Endothelial cell of umbilical vein (primary cell): Measurements from ENCODE around the gene GLI3. TPM values are rescaled to one million over a fixed set of nuclear protein-coding genes. Genes with fewer than 3 reads are reported as not detected.

Experiments
- BruUV-seq: library from RNA; stranded (reverse); fragments of 400-500 nt; replicated peaks from 2 replicates; lab custom pipeline; 2021; lab: Mats Ljungman, UMichigan
- CTCF ChIA-PET: fragments of 300-600, 350-600 bp; sonication (Branson Sonifier 250); formaldehyde crosslinking; loops from one replicate; lab custom pipeline; 2021; ENCODE audit warnings: antibody characterized with exemption, inconsistent platforms; lab: Charles Lee
- POLR2A ChIA-PET: fragments of 300-600, 350-600 bp; sonication (Branson Sonifier 250); formaldehyde crosslinking; loops from one replicate; lab custom pipeline; 2021; ENCODE audit warnings: antibody characterized with exemption, inconsistent platforms; lab: Charles Lee
- DNase-seq: peaks from one replicate; pipeline ENCODE4 v3.0.0-alpha.2; 2011; ENCODE audit warnings: low read depth, low spot score
- FAIRE-seq: peaks from 2 replicates; lab custom pipeline; 2011; peaks lifted over from hg19 to GRCh38; lab: Jason Lieb, UNC
- H2AFZ ChIP-seq: 2 replicates; pipeline ENCODE4 v1.6.0; 2012; ENCODE audit warnings: low read depth, low read length, control low read depth, inconsistent platforms
- H3K27ac ChIP-seq: 2 replicates; pipeline ENCODE4 v1.5.1; 2011; ENCODE audit warnings: low read depth, mild to moderate bottlenecking, control low read depth, low read length, moderate library complexity; ENCODE audit not compliant: insufficient read depth
- H3K27me3 ChIP-seq, 2 experiments: 2 replicates each; pipeline versions ENCODE4 v1.6.0 to v1.6.1; 2011; ENCODE audit warnings: low read length in 2 of 2, mixed read lengths in 1 of 2; ENCODE audit not compliant: control insufficient read depth in 2 of 2, insufficient read depth in 2 of 2
- H3K36me3 ChIP-seq, 2 experiments: 2 replicates in 1 of 2; 3 replicates in 1 of 2; pipeline ENCODE4 v1.5.1; 2011; ENCODE audit warnings: low read length in 2 of 2, mild to moderate bottlenecking in 1 of 2, moderate library complexity in 1 of 2; ENCODE audit not compliant: control insufficient read depth in 2 of 2, insufficient read depth in 2 of 2; ENCODE audit errors: extremely low read depth in 1 of 2
- H3K4me1 ChIP-seq: 3 replicates; pipeline ENCODE4 v1.5.1; 2011; ENCODE audit warnings: mild to moderate bottlenecking, low read length; ENCODE audit not compliant: control insufficient read depth, insufficient read depth; ENCODE audit errors: extremely low read depth
- H3K4me2 ChIP-seq: 2 replicates; pipeline ENCODE4 v1.6.1; 2011; ENCODE audit warnings: low read length, control low read depth, mixed read lengths; ENCODE audit not compliant: insufficient read depth
- H3K4me3 ChIP-seq, 3 experiments: fragments of 200-600 bp in 1 of 3; sonication (generic), shearing (Covaris generic) in 1 of 3; replicated peaks in 1 of 3; 2 replicates each; pipeline ENCODE4 v1.5.1; 2011 to 2016; ENCODE audit warnings: control low read depth in 3 of 3, low read length in 3 of 3, mild to moderate bottlenecking in 2 of 3, inconsistent platforms in 1 of 3, low read depth in 1 of 3, moderate library complexity in 1 of 3; ENCODE audit not compliant: insufficient read depth in 1 of 3
- H3K79me2 ChIP-seq: 2 replicates; pipeline ENCODE4 v1.6.0; 2012; ENCODE audit warnings: low read length, inconsistent platforms; ENCODE audit not compliant: control insufficient read depth, insufficient read depth
- H3K9ac ChIP-seq: replicated peaks from 2 replicates; pipeline ENCODE3; 2011; ENCODE audit warnings: low read length, control low read depth; ENCODE audit not compliant: insufficient read depth; ENCODE audit errors: extremely low read depth
- H3K9me1 ChIP-seq: replicated peaks from 3 replicates; pipeline ENCODE4 v1.6.0; 2011; ENCODE audit warnings: mild to moderate bottlenecking, low read length; ENCODE audit not compliant: control insufficient read depth, insufficient read depth; ENCODE audit errors: extremely low read depth
- H3K9me3 ChIP-seq: replicated peaks from 2 replicates; pipeline ENCODE4 v1.5.1; 2012; ENCODE audit warnings: low read length, inconsistent platforms; ENCODE audit not compliant: control insufficient read depth, insufficient read depth
- H4K20me1 ChIP-seq: replicated peaks from 2 replicates; pipeline ENCODE3; 2011; ENCODE audit warnings: mild to moderate bottlenecking, low read length; ENCODE audit not compliant: control insufficient read depth, insufficient read depth; ENCODE audit errors: extremely low read depth
- EZH2 ChIP-seq: IDR thresholded peaks from 2 replicates; pipeline ENCODE4 v1.6.1; 2012; ENCODE audit warnings: borderline replicate concordance, low read depth, mild to moderate bottlenecking, moderate library complexity, low read length, inconsistent platforms; ENCODE audit not compliant: severe bottlenecking
- FOS ChIP-seq: IDR thresholded peaks from 2 replicates; pipeline ENCODE4 v1.6.1; 2011; ENCODE audit warnings: mild to moderate bottlenecking, low read length, moderate library complexity, borderline replicate concordance; ENCODE audit not compliant: insufficient read depth
- GATA2 ChIP-seq: IDR thresholded peaks from 2 replicates; pipeline ENCODE4 v1.7.0; 2011; ENCODE audit warnings: low read depth, mild to moderate bottlenecking, moderate library complexity, mixed read lengths, low read length; ENCODE audit not compliant: insufficient read length, insufficient read depth
- JUN ChIP-seq: IDR thresholded peaks from 2 replicates; pipeline ENCODE4 v1.6.1; 2011; ENCODE audit warnings: borderline replicate concordance, low read depth; ENCODE audit not compliant: insufficient read length, insufficient read depth
- MYC ChIP-seq: IDR thresholded peaks from one replicate; pipeline ENCODE4 v1.6.1; 2011; ENCODE audit warnings: mild to moderate bottlenecking, low read depth, low read length
- POLR2A ChIP-seq: IDR thresholded peaks from 2 replicates; pipeline ENCODE4 v1.6.1; 2012; ENCODE audit warnings: low read depth, mild to moderate bottlenecking, control low read depth, low read length
- POLR2AphosphoS5 ChIP-seq: IDR thresholded peaks from 2 replicates; pipeline ENCODE4 v1.6.1; 2012; ENCODE audit warnings: low read depth, mild to moderate bottlenecking, control low read depth, low read length, moderate library complexity; ENCODE audit not compliant: insufficient read depth
- dilution Hi-C: fragments of 300-500 bp; cut with MboI; formaldehyde crosslinking; loops from one replicate; pipeline ENCODE4 v1.15.0; 2019; ENCODE audit warnings: low sequenced_read_pairs; ENCODE audit not compliant: extremely low pct_ligation_motif_present
- intact Hi-C: fragments of 100-400 bp; cut with micrococcal nuclease; formaldehyde crosslinking; loops from one replicate; pipeline ENCODE4 v1.10.0; 2022
- polyA plus RNA-seq, 4 experiments: library from polyadenylated mRNA; depleted of rRNA in 3 of 4; stranded (reverse) in 3 of 4; unstranded in 1 of 4; fragments of >200 nt; gene quantifications; 2 replicates each; pipeline versions ENCODE4 v1.2.1 to v1.2.3, GENCODE V29; 2011 to 2012; ENCODE audit warnings: missing spikeins in 1 of 4
- total RNA-seq: library from RNA; stranded (reverse); gene quantifications from 2 replicates; pipeline ENCODE4 v1.2.3, GENCODE V29; 2021
- TF ChIP-seq, protein P1 (sequence below), 2 donors: IDR thresholded peaks; 1 replicate in 1 of 2; 2 replicates in 1 of 2; pipeline ENCODE4 v1.5.1; 2011; ENCODE audit warnings: low read length in 2 of 2, mild to moderate bottlenecking in 2 of 2, moderate library complexity in 2 of 2, control low read depth in 1 of 2, inconsistent platforms in 1 of 2, low read depth in 1 of 2; ENCODE audit not compliant: insufficient read depth in 1 of 2; ENCODE audit errors: extremely low read depth in 1 of 2
- TF ChIP-seq, protein P2 (sequence below): IDR thresholded peaks from 2 replicates; pipeline ENCODE4 v1.6.1; 2011; ENCODE audit not compliant: insufficient read depth, insufficient read length

The GLI3 gene
- total and polyA plus RNA-seq, 2 donors (not counting 3 experiments of a cell fraction or from before 2014, with no cell fraction given), result 6.0 to 24.9 TPM

DNA sequence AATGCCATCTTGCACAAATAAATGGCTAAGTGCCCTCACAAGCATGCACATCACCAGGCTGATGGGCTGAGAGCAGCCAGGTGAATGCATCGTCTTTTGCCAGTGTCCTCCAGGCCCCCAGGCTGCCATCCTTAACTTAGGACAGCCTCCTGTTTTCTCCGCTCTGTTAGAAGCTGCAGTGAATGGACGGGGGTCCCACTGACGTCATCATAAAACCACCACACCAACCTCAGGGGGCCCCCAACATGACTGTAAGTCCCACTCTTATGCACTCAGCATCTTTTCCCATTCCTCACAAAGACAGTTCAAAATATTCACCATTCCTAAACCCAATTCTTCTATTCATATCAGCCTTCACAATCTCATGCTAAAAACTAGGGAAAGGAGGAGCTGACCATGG, 34.4 kb downstream of the GLI3 start:
- H3K27ac ChIP-seq, result no peak overlapping the region
- no peak overlapping the region for H2AFZ ChIP-seq
- H3K27me3 ChIP-seq, result no peaks in the 10 kb centered on the region
- dilution Hi-C loops, result no loop called here
- no peaks in the 10 kb centered on the region for H3K79me2 ChIP-seq
- no TSS peak for BruUV-seq
- no peaks in the 10 kb centered on the region for H3K9me1 ChIP-seq
- TF ChIP-seq MYC, result no peak
- no peak for TF ChIP-seq POLR2AphosphoS5
- TF ChIP-seq, protein P1, sequence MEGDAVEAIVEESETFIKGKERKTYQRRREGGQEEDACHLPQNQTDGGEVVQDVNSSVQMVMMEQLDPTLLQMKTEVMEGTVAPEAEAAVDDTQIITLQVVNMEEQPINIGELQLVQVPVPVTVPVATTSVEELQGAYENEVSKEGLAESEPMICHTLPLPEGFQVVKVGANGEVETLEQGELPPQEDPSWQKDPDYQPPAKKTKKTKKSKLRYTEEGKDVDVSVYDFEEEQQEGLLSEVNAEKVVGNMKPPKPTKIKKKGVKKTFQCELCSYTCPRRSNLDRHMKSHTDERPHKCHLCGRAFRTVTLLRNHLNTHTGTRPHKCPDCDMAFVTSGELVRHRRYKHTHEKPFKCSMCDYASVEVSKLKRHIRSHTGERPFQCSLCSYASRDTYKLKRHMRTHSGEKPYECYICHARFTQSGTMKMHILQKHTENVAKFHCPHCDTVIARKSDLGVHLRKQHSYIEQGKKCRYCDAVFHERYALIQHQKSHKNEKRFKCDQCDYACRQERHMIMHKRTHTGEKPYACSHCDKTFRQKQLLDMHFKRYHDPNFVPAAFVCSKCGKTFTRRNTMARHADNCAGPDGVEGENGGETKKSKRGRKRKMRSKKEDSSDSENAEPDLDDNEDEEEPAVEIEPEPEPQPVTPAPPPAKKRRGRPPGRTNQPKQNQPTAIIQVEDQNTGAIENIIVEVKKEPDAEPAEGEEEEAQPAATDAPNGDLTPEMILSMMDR (IDR thresholded peaks at IDR 0.05; ENCODE audit: extremely low read depth in 1 of 2, insufficient read depth in 1 of 2, low read depth in 1 of 2, low read length in 2 of 2), result no peak
- no peak for TF ChIP-seq POLR2A
- TF ChIP-seq FOS, result no peak
- no peak for TF ChIP-seq JUN
- no peak for TF ChIP-seq GATA2
- TF ChIP-seq, protein P2, sequence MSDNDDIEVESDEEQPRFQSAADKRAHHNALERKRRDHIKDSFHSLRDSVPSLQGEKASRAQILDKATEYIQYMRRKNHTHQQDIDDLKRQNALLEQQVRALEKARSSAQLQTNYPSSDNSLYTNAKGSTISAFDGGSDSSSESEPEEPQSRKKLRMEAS, result no peak
- no peak for TF ChIP-seq EZH2
- intact Hi-C loops, result no loop called here
- CTCF ChIA-PET, result no interaction called here
- DNase-seq, result no peak
- no peaks in the 10 kb centered on the region for H3K4me1 ChIP-seq
- H3K9ac ChIP-seq, result no peak overlapping the region
- POLR2A ChIA-PET, result no interaction called here
- H3K9me3 ChIP-seq, result no peaks in the 10 kb centered on the region
- FAIRE-seq, result no peak
- H3K36me3 ChIP-seq, result no peaks in the 10 kb centered on the region
- H3K4me2 ChIP-seq, result no peak overlapping the region
- H4K20me1 ChIP-seq, result no peaks in the 10 kb centered on the region
- H3K4me3 ChIP-seq, result no peak overlapping the region
